CD14-positive monocyte (primary cell): ENCODE results near the gene ASPSCR1. TPM values are rescaled to one million over a fixed set of nuclear protein-coding genes. Genes with fewer than 3 reads are reported as not detected.

Experiments used
- DNase-seq, 3 donors: peaks; one replicate each; pipeline ENCODE4 v3.0.0-alpha.2; 2011 to 2022
- H2AFZ ChIP-seq: 2 replicates; pipeline ENCODE4 v1.6.0; 2012; ENCODE audit warnings: mild to moderate bottlenecking, low read depth, low read length, inconsistent platforms; ENCODE audit not compliant: insufficient read depth, poor library complexity, severe bottlenecking
- H3K27ac ChIP-seq, 2 donors: 1 replicate in 1 of 2; 2 replicates in 1 of 2; pipeline ENCODE4 v1.5.1; 2012 to 2013; ENCODE audit warnings: low read length in 2 of 2, control low read depth in 1 of 2, inconsistent platforms in 1 of 2, low read depth in 1 of 2, mild to moderate bottlenecking in 1 of 2
- H3K27me3 ChIP-seq, 2 donors: one replicate each; pipeline versions ENCODE4 v1.6.0 to v1.6.1; 2011 to 2013; ENCODE audit warnings: low read length in 2 of 2; ENCODE audit not compliant: control insufficient read depth in 2 of 2, insufficient read depth in 2 of 2
- H3K36me3 ChIP-seq, 2 donors: replicated peaks in 1 of 2; 1 replicate in 1 of 2; 2 replicates in 1 of 2; pipeline versions ENCODE4 v1.5.1 to v1.6.1; 2012 to 2013; ENCODE audit warnings: low read length in 2 of 2, control low read depth in 1 of 2, inconsistent platforms in 1 of 2, mild to moderate bottlenecking in 1 of 2; ENCODE audit not compliant: insufficient read depth in 2 of 2, control insufficient read depth in 1 of 2
- H3K4me1 ChIP-seq, 2 donors: 1 replicate in 1 of 2; 2 replicates in 1 of 2; pipeline versions ENCODE4 v1.5.1 to v1.6.1; 2012 to 2013; ENCODE audit warnings: low read length in 2 of 2, control low read depth in 1 of 2, inconsistent platforms in 1 of 2, mild to moderate bottlenecking in 1 of 2, moderate library complexity in 1 of 2; ENCODE audit not compliant: insufficient read depth in 2 of 2, control insufficient read depth in 1 of 2
- H3K4me2 ChIP-seq: replicated peaks from 2 replicates; pipeline ENCODE3; 2012; ENCODE audit warnings: low read length, moderate library complexity, mild to moderate bottlenecking; ENCODE audit not compliant: poor library complexity, severe bottlenecking; ENCODE audit errors: extremely low read depth
- H3K4me3 ChIP-seq, 3 experiments: fragments of 200-600 bp in 1 of 3; sonication (generic) in 1 of 3; replicated peaks in 1 of 3; 1 replicate in 2 of 3; 2 replicates in 1 of 3; pipeline ENCODE4 v1.5.1; 2011 to 2013; ENCODE audit warnings: low read length in 3 of 3, mild to moderate bottlenecking in 3 of 3, control low read depth in 2 of 3, low read depth in 2 of 3, inconsistent platforms in 1 of 3, moderate library complexity in 1 of 3
- H3K79me2 ChIP-seq: 2 replicates; pipeline ENCODE4 v1.6.0; 2012; ENCODE audit warnings: mild to moderate bottlenecking, control low read depth, inconsistent platforms, low read length, moderate library complexity; ENCODE audit not compliant: insufficient read depth
- H3K9ac ChIP-seq: 2 replicates; pipeline ENCODE4 v1.6.0; 2017; ENCODE audit warnings: low read length, mild to moderate bottlenecking; ENCODE audit not compliant: insufficient read depth, poor library complexity, severe bottlenecking
- H3K9me3 ChIP-seq, 2 donors: replicated peaks in 1 of 2; 1 replicate in 1 of 2; 2 replicates in 1 of 2; pipeline versions ENCODE4 v1.5.1 to v1.6.1; 2012 to 2013; ENCODE audit warnings: low read length in 2 of 2, control low read depth in 1 of 2; ENCODE audit not compliant: control insufficient read depth in 1 of 2, insufficient read depth in 1 of 2
- H4K20me1 ChIP-seq: 2 replicates; pipeline ENCODE4 v1.6.0; 2012; ENCODE audit warnings: mild to moderate bottlenecking, low read length, control low read depth, moderate library complexity; ENCODE audit not compliant: insufficient read depth
- H3K27ac Mint-ChIP-seq, 7 donors: one replicate each; pipeline ENCODE4 v1.8.0; 2020; ENCODE audit warnings: mild to moderate bottlenecking in 7 of 7, mixed read lengths in 7 of 7, moderate library complexity in 6 of 7, inconsistent platforms in 2 of 7
- H3K27me3 Mint-ChIP-seq, 3 donors: one replicate each; pipeline ENCODE4 v1.8.0; 2021 to 2022; ENCODE audit warnings: low read depth in 3 of 3, mild to moderate bottlenecking in 3 of 3, mixed read lengths in 3 of 3, moderate library complexity in 3 of 3, inconsistent platforms in 1 of 3
- H3K36me3 Mint-ChIP-seq, 2 donors: one replicate each; pipeline ENCODE4 v1.8.0; 2020; ENCODE audit warnings: mixed read lengths in 2 of 2, inconsistent platforms in 1 of 2, mild to moderate bottlenecking in 1 of 2
- H3K4me1 Mint-ChIP-seq: one replicate; pipeline ENCODE4 v1.8.0; 2020; ENCODE audit warnings: mild to moderate bottlenecking, mixed read lengths
- H3K4me3 Mint-ChIP-seq, 2 donors: one replicate each; pipeline ENCODE4 v1.8.0; 2020; ENCODE audit warnings: mild to moderate bottlenecking in 2 of 2, mixed read lengths in 2 of 2, moderate library complexity in 1 of 2
- H3K9me3 Mint-ChIP-seq, 7 donors: one replicate each; pipeline ENCODE4 v1.8.0; 2020 to 2022; ENCODE audit warnings: mixed read lengths in 7 of 7, mild to moderate bottlenecking in 6 of 7, moderate library complexity in 6 of 7, inconsistent platforms in 2 of 7
- WGBS: methylation state at CpG from one replicate; pipeline ENCODE4 v1.1.5; 2013; ENCODE audit warnings: missing lambda C conversion rate; ENCODE audit not compliant: insufficient coverage; 5-methylcytosine and 5-hydroxymethylcytosine counted together
- intact Hi-C, 2 donors: fragments of 100-400 bp; cut with micrococcal nuclease; formaldehyde crosslinking; loops; one replicate each; pipeline versions ENCODE4 v1.15.0 to v1.15.1; 2023
- polyA plus RNA-seq, 3 donors: library from polyadenylated mRNA; depleted of rRNA in 1 of 3; unstranded in 2 of 3; stranded (reverse) in 1 of 3; fragments of 300-500 nt in 2 of 3; fragments of >200 nt in 1 of 3; fragmentation: Illumina TruSeq in 2 of 3; gene quantifications; 1 replicate in 2 of 3; 2 replicates in 1 of 3; pipeline ENCODE4 v1.2.3, GENCODE V29; 2012 to 2021
- TF ChIP-seq, protein P1 (sequence below): fragments of 200-600 bp; IDR thresholded peaks from one replicate; pipeline ENCODE4 v1.8.0; 2022; ENCODE audit warnings: antibody characterized with exemption, mild to moderate bottlenecking

Gene ASPSCR1
- polyA plus RNA-seq, 3 donors = 25.5 to 31.9 (median 25.6) TPM

DNA sequence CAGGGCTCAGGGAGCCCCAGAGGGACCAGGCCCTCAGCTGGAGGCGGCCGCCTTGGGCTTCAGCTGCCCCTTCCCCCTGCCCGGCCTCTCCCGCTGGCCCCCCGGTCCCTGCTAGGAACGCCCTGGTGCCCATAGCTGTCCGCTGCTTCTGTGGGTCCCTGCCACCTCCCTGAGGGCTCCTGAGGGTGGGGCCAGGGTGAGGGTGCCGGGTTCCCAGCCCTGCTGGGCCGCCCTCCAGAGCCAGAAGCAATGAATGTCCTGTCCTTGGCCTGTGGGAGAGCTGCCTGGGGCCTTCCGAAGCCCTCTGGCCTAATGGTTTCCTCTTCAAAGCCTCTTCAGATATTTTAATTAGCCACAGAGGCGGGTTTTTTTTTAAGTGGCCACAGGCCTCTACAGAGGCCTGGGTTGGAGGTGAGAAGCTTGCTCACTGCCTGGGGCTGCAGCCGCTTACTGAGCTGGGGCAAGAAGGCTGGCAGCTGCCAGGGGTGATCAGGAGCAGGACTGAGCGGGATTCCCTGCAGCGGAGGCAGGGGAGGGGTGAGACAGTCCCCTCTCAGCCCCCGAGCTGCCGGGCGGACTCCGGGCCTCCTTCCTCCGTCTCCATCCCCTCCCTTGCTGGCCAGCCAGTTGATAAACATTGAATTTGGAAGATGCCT, 35.3 kb downstream of the ASPSCR1 start:
- Histone ChIP-seq H3K79me2 (no peaks in the 10 kb centered on the region), H3K9me3 (no peaks in the 10 kb centered on the region), H3K27ac (no peak overlapping the region), H3K9ac (no peak overlapping the region), H3K4me1 (no peaks in the 10 kb centered on the region), H3K27me3 (no peaks in the 10 kb centered on the region), H3K36me3 (peaks cover 11 to 16% of the 10 kb centered on the region in 2 donors), H3K4me3 (no peak overlapping the region), H3K4me2 (no peak overlapping the region), H4K20me1 (no peaks in the 10 kb centered on the region), H2AFZ (no peak overlapping the region)
- H3K27me3 Mint-ChIP-seq = peaks cover 0 to 2% (median 2%) of the 10 kb centered on the region in 3 donors
- no peak for DNase-seq
- TF ChIP-seq, protein P1, sequence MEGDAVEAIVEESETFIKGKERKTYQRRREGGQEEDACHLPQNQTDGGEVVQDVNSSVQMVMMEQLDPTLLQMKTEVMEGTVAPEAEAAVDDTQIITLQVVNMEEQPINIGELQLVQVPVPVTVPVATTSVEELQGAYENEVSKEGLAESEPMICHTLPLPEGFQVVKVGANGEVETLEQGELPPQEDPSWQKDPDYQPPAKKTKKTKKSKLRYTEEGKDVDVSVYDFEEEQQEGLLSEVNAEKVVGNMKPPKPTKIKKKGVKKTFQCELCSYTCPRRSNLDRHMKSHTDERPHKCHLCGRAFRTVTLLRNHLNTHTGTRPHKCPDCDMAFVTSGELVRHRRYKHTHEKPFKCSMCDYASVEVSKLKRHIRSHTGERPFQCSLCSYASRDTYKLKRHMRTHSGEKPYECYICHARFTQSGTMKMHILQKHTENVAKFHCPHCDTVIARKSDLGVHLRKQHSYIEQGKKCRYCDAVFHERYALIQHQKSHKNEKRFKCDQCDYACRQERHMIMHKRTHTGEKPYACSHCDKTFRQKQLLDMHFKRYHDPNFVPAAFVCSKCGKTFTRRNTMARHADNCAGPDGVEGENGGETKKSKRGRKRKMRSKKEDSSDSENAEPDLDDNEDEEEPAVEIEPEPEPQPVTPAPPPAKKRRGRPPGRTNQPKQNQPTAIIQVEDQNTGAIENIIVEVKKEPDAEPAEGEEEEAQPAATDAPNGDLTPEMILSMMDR = no peak
- H3K4me1 Mint-ChIP-seq = no peaks in the 10 kb centered on the region
- peak overlapping the region in 1 of 7 donors; percentile 63 for H3K27ac Mint-ChIP-seq
- 97% methylated on average over 10 of the region's 19 CpGs for WGBS
- H3K36me3 Mint-ChIP-seq = peaks cover 2 to 17% of the 10 kb centered on the region in 2 donors
- no peaks in the 10 kb centered on the region for H3K9me3 Mint-ChIP-seq
- intact Hi-C loops = no loop called here
- no peak overlapping the region for H3K4me3 Mint-ChIP-seq

DNA sequence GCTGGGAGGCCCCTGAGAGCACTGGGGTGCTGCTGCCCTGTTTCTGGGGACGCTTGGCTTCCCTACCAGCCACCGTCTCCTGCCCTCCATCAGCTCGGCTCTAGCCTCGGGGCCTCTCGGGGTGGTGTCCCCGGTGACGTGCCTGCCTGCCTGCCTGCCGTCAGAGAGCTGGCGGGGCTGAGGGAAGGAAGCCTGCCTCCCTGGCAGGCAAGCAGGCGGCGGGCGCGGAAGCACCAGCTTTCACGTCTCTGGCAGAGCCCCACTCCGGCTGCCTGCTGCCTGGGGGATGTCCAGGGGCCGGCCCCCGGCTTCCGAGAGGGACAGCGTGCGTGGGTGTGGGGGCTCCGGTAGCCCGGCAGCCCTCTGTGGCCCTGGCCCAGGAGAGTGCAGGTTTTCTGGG, 35.9 kb downstream of the ASPSCR1 start:
- WGBS = 41% methylated on average over 17 of the region's 22 CpGs
- H3K4me3 ChIP-seq = no peak overlapping the region
- DNase-seq = no peak

More for the DNA sequence above, 35.9 kb downstream of the ASPSCR1 start:
- Histone ChIP-seq H3K9me3 (no peaks in the 10 kb centered on the region), H4K20me1 (no peaks in the 10 kb centered on the region), H3K27ac (no peak overlapping the region), H3K9ac (no peak overlapping the region), H3K36me3 (peaks cover 16 to 17% of the 10 kb centered on the region in 2 donors), H2AFZ (no peak overlapping the region), H3K27me3 (no peaks in the 10 kb centered on the region), H3K4me2 (no peak overlapping the region), H3K79me2 (no peaks in the 10 kb centered on the region), H3K4me1 (no peaks in the 10 kb centered on the region)
- Mint-ChIP-seq H3K27me3 (peaks cover 0 to 2% (median 2%) of the 10 kb centered on the region in 3 donors), H3K27ac (no peak overlapping the region), H3K4me3 (no peak overlapping the region), H3K4me1 (no peaks in the 10 kb centered on the region), H3K36me3 (peaks cover 2 to 21% of the 10 kb centered on the region in 2 donors), H3K9me3 (no peaks in the 10 kb centered on the region)
- intact Hi-C loops = no loop called here
- TF ChIP-seq, protein P1 = no peak
